GM18498 (cell line): ENCODE measurements around the gene ALOX15.
"Not testable (repeated sequence)": the region's sequence is repeated elsewhere in the genome, so short reads cannot be mapped to it uniquely, and the experiment has no call there.

Experiments
- ATAC-seq: cut with Tn5 transposase; IDR thresholded peaks from one replicate; pipeline ENCODE4 v1.9.1; 2021; ENCODE audit warnings: mild to moderate bottlenecking, moderate library complexity; ENCODE audit not compliant: unreplicated experiment

Gene ALOX15

GRCh38 chr17:4641297-4642195 is at the start of gene ALOX15:
TSS of gene ALOX15 (minus strand) at chr17:4641678. CDS start at chr17:4641651, 27 bp downstream.
- ATAC-seq: no peak

- no peak for ATAC-seq
Measured at GRCh38 chr17:4690745-4691144, 49.3 kb upstream of the ALOX15 start.

- ATAC-seq: not testable (repeated sequence)
Measured at GRCh38 chr17:4689872-4690271, 48.4 kb upstream of the ALOX15 start.

- not testable (repeated sequence) for ATAC-seq
Measured at GRCh38 chr17:4683739-4684138, 42.3 kb upstream of the ALOX15 start.

- no peak for ATAC-seq
Measured at GRCh38 chr17:4679658-4680057, 38.2 kb upstream of the ALOX15 start.

- no peak for ATAC-seq
Measured at GRCh38 chr17:4678448-4679026, 37.1 kb upstream of the ALOX15 start.

- no peak for ATAC-seq
Measured at GRCh38 chr17:4676791-4677190, 35.3 kb upstream of the ALOX15 start.

GRCh38 chr17:4675791-4676190 is 34.3 kb upstream of the ALOX15 start:
- no peak for ATAC-seq

- no peak for ATAC-seq
Measured at GRCh38 chr17:4674685-4674998, 33.2 kb upstream of the ALOX15 start.

GRCh38 chr17:4673986-4674684 is 32.7 kb upstream of the ALOX15 start:
- no peak for ATAC-seq

- ATAC-seq: no peak
Measured at GRCh38 chr17:4673169-4673568, 31.7 kb upstream of the ALOX15 start.

- no peak for ATAC-seq
Measured at GRCh38 chr17:4672751-4673150, 31.3 kb upstream of the ALOX15 start.

GRCh38 chr17:4672055-4672630 is 30.7 kb upstream of the ALOX15 start:
- ATAC-seq: no peak

- ATAC-seq: no peak
Measured at GRCh38 chr17:4667166-4667565, 25.7 kb upstream of the ALOX15 start.

GRCh38 chr17:4666296-4666695 is 24.8 kb upstream of the ALOX15 start:
- no peak for ATAC-seq

GRCh38 chr17:4665027-4665426 is 23.5 kb upstream of the ALOX15 start:
- ATAC-seq: no peak

GRCh38 chr17:4664230-4664629 is 22.8 kb upstream of the ALOX15 start:
- ATAC-seq: no peak

GRCh38 chr17:4663711-4664110 is 22.2 kb upstream of the ALOX15 start:
- ATAC-seq: no peak

GRCh38 chr17:4658478-4659305 is 17.2 kb upstream of the ALOX15 start:
- ATAC-seq: no peak

- no peak for ATAC-seq
Measured at GRCh38 chr17:4657678-4658077, 16.2 kb upstream of the ALOX15 start.

- not testable (repeated sequence) for ATAC-seq
Measured at GRCh38 chr17:4655933-4656332, 14.5 kb upstream of the ALOX15 start.
